HG02759 (cell line): ENCODE results near the gene RRAS2.
"Not testable (repeated sequence)": the region's sequence is repeated elsewhere in the genome, so short reads cannot be mapped to it uniquely, and the experiment has no call there.

ENCODE experiments used
- ATAC-seq: cut with Tn5 transposase; IDR thresholded peaks from one replicate; pipeline ENCODE4 v1.9.1; 2021; ENCODE audit warnings: mild to moderate bottlenecking, moderate library complexity; ENCODE audit not compliant: unreplicated experiment

The RRAS2 gene

DNA sequence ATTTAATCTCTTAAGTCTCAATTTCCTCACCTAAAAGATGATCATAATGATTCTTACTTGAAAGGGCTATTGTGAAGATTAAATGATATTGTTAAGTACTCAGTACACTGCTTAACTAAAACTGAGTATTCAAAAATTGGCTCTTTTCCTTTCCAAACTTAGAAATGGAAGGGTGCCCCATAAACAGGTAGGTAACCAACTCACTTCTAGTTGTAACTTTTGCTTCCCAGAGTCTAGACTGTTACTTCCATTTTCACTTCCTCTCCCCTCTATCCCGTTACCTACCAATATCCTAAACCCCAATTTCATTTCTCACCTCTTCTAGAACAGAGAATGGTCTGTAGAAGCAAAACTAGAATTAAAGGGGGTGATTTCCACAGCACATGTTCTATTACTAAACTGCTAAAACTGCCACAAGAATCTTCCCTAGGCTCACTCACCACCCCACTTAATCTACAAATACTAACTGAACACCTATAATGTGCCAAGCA is 50.0 kb downstream of the RRAS2 start:
- ATAC-seq = peak; percentile 30

DNA sequence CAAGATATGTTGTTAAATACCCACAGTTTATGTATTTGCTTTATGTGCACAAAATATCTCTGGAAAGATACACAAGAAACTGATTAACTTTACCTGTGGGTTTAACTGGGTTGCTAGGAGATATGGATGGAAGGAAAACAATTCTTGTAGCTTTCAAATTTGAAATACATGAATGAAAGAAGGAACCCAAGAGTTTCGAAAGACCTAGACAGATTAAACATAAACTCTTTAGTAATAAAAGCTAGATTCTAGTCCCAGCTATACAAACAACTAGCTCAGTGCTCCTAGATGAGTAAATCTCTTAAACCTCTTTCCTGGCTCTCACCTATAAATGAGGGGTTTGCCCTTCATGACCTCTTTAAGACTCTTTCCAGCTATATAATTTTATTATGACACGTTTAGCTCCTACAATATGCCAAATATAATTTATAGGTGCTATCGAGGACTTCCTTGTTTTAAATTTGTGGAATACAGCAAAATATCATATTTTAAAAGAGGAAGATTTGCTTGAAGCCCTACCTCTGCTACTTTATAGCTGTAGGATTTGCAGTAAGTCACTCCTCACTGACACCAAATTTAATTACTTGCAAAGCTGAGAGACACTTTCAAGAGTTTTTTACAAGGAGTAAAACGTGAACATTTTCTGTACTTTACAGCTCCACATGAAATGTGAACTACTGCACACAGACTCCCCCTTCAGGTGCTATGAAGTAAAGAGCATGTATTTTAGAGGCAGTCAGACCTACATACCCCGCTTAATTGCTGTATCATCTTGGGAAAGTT is 50.7 kb downstream of the RRAS2 start:
- peak; percentile 40 for ATAC-seq

GRCh38 chr11:14306481-14306880 is 52.5 kb downstream of the RRAS2 start:
- no peak for ATAC-seq

- ATAC-seq = no peak
These were observed 53.3 kb downstream of the RRAS2 start for GRCh38 chr11:14305649-14306048.

- ATAC-seq = no peak
These were observed 54.4 kb downstream of the RRAS2 start for GRCh38 chr11:14304601-14305000.

GRCh38 chr11:14300661-14301304 is 58.2 kb downstream of the RRAS2 start:
- peak; percentile 87 for ATAC-seq

DNA sequence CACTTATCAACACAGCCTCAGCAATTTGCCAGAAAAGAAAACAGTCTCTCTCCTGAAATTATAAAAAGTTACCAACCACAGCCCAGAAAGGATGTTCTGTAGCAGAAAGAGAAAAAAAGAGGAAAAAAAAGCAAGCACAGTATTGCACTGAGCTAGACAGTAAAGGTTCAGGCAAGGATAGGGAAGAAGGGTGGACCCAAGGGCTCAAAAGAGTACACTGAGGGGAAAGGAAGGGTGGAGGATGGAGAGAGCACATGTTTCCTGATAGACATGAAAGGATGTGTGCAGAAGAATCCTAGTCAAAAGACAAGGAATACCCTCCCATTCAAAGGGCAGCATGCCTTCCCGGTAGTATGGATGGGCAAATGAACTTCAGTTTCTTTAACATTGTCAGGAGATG is 59.1 kb downstream of the RRAS2 start:
- ATAC-seq = no peak

GRCh38 chr11:14290422-14290821 is 68.6 kb downstream of the RRAS2 start:
- no peak for ATAC-seq

GRCh38 chr11:14288189-14288935 is 70.6 kb downstream of the RRAS2 start:
- no peak for ATAC-seq

DNA sequence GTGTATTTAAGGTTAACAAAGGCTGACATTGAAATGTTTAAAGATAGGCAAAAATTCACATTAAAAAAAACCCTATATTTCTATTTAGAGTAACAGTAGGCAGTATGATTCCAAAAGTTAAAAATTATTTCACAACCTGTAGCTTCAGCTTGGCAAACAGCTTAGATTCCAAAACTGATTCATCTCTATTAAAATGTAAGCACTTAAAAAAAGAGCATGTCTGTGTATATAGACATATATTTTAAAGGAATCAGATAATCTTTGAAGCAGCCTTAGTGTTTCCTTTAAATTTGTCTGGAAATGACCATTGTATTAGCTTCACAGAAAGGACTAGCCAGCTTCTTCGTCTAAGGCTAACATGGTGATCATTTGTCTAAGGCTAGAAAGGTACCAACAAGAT is 80.1 kb downstream of the RRAS2 start:
- ATAC-seq = not testable (repeated sequence)

DNA sequence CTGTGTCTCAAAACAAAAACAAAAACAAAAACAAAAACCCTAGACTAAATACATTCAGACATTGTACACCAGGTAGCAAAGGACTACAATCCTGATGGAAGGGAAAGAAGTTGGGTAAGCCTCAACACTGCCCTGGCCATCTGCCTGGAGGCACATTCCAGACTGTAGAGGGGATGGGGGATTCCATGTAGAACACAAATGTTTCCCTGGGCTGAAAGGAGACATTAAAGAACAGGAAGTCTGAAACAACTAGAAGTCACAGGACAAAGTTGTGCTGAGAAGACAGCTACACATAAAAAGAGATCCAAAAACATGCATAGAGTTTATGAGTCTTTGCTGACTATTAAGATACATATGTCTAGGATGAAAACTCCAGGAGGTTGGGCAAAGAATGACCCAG is 83.9 kb downstream of the RRAS2 start:
- no peak for ATAC-seq

- no peak for ATAC-seq
These were observed 85.1 kb downstream of the RRAS2 start for GRCh38 chr11:14273895-14274294.

- ATAC-seq = peak; percentile 61
These were observed 88.1 kb downstream of the RRAS2 start for GRCh38 chr11:14270690-14271542.

DNA sequence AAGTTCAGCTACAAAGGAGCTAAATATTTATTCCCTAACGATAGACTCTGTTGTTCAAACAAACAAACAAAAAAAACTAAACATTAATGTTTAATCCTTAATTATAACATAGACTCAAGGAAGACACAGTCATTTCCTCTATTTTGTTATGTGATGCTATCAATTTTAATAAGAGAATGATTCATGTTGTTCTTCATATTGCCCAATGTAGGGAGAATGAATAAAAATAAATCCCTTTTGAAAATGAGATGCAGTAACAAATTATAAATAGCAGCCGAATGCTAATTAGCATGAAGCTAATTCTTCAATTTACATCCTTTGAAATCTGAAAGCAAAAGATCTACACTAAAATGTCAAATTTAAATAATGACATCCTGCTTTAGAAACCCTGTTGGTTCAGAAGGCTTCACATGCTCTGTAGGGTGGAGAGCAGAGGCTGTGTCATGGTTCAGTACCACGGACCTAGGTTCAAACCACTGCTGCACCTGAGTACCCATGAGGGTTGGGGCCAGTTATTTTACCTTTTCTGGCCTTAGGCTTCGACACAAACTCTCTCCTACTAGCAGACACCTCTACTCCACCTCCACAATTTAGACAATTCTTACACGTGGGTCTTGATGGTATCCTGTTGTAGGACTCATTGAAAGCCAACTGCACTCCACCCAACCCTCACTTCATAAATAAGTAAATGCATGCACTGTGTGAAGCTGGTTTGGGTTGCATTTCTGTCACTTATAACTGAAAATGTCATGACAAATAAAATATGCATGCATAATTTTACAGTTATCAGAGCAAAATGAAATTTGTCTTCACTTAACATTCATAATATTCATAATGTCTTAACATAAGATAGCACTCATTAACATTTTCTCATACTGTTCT is 89.0 kb downstream of the RRAS2 start:
- peak; percentile 45 for ATAC-seq

DNA sequence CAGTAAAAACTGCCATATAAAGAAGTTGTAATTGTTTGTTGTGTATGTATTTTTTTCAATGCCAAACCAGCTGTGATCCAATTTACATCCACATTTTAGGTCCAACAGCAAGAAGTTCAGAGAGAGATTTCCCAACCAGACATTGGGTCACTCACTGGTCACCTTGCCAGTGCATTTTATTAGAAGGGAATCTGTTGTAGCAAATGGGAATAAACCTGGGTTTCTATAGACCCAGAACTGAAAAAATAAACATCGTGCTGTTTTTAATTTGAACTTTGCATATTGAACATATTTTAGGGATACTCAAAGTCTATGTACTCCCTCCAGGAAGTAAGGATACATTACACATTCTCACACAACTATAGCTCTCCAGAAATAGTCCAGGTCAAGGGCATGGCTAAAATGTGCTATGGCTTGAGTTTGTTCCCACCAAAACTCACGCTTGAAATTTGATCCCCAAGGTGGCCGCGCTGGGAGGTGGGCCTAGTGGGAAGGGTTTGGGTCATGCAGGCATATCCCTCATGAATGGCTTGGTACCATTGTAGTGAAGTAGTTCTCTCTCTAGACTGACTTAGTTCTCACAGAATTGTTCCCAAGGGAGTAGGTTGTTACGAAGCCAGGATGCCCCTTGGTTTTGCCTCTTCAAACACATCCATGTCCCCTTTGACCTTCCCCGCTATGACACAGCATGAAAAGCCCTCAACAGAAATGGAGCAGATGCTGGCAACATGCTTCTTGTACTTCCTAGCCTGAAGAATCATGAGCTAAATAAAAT is 90.9 kb downstream of the RRAS2 start:
- no peak for ATAC-seq

- ATAC-seq = no peak
These were observed 92.4 kb downstream of the RRAS2 start for GRCh38 chr11:14266622-14267021.

- no peak for ATAC-seq
These were observed 94.0 kb downstream of the RRAS2 start for GRCh38 chr11:14264966-14265365.

DNA sequence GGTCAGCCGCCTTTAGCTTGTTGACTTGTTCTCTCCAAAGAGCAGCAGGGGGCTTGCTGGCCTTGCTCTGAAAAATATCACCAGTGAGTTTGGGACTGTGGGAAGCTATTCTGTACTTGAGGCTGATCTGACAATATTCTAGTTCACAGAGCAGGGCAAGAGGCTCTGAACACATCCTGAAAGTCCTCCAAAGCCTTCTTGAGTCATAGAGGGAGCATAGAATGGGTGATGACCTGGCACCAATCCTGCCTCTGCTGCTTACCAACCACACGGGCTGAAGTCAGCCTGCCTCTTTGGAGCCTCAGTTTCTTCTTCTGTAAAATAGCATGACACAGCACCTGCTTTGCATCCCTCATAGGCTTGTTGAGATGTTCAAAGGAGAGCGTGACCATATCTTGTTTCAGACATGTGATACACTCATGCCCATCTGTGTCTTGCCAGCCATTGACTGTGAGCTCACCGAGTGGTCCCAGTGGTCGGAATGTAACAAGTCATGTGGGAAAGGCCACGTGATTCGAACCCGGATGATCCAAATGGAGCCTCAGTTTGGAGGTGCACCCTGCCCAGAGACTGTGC is 96.6 kb downstream of the RRAS2 start:
- no peak for ATAC-seq

- no peak for ATAC-seq
These were observed 97.9 kb downstream of the RRAS2 start for GRCh38 chr11:14261066-14261465.
